Fibroblast of skin of right biceps (primary cell): ENCODE measurements around the gene ZC3H11A.
"Not testable (repeated sequence)": the region's sequence is repeated elsewhere in the genome, so short reads cannot be mapped to it uniquely, and the experiment has no call there.

Experiments
- DNase-seq: peaks from one replicate; pipeline ENCODE4 v3.0.0-alpha.2; 2013

Gene ZC3H11A

DNA sequence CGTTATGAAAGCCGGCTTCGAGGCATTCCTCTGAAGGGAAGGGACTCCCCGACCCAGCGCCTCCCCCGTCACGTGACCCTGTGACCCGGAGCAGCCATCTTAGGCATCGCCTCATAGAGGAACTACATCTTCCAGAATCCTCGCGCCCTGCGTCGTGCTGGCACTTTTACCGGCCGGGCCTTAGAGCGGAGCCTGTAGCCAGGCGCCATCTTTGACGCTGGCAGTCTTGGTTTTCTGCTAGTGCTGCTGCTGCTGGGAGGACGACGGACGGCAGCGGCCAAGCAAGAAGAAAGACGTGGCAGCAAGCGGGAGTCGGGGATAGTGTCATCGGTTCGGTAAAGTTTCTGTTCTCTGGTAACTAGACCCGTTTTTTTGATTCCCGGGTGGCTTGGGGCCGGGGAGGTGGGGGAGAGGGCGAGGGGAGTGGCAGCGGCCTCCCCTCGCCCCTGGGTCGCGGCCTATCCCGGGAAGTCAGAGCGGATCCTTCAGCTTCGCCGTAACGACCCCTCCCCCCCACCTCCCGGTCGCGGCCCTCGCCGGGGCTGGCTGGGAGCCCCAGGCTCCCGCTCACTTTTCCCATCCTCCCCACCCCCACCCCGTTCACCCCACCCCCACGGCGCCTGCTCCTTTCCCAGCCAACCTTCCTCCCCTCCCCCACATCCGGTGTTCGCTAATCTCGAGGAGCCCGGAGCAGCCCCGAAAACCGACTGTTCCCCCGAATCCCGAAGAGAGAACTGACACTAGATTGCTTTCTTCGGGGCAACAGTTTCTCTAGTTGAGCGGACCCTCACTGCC is at the start of gene ZC3H11A, which contains the start of gene ZBED6:
Gene ZC3H11A, plus strand, starts transcription at position 183 of the 795 bp plus-strand sequence. CDS start 21,448 bp downstream, outside the sequence.
Gene ZBED6, plus strand, starts transcription at position 183 of the 795 bp plus-strand sequence. CDS start 1,900 bp downstream, outside the sequence.
- DNase-seq, result peak; percentile 99

DNA sequence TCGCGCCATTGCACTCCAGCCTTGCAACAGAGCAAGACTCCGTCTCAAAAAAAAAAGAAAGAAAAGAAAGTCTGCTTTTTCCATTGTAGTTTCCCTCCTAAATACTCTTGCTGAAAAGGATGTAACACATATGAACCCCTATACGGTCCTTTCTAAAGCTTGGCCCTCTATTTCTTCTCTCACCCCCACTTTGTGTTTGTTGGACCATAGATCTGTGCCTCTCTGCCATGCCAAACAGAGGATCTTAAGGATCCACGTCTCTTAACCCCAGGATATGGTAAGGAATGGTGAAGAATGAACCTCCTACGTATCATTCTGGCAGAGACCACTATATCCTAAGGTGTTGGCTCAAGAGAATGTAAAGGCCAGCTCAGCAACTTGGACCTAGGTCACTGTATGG is 49.1 kb upstream of the ZC3H11A start:
- DNase-seq, result no peak

DNA sequence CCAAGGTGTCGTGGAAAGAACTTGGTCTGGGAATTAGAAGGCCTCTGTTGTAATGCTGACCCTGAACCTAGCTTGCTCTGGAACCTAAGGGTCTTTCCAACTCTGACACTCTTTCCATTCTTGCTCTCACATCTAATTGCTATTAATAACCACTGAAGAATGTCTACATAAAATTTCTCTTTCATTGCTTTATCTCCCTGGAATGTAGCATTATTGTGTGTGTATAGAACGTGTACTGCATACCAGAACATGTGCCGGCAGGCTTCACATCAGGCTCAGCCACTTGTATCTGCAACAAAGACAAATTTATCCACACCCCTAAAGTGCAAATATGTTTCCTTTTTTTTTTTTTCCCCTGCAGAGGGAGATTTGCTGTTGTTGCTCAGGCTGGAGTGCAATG is 44.4 kb upstream of the ZC3H11A start:
- peak; percentile 85 for DNase-seq

DNA sequence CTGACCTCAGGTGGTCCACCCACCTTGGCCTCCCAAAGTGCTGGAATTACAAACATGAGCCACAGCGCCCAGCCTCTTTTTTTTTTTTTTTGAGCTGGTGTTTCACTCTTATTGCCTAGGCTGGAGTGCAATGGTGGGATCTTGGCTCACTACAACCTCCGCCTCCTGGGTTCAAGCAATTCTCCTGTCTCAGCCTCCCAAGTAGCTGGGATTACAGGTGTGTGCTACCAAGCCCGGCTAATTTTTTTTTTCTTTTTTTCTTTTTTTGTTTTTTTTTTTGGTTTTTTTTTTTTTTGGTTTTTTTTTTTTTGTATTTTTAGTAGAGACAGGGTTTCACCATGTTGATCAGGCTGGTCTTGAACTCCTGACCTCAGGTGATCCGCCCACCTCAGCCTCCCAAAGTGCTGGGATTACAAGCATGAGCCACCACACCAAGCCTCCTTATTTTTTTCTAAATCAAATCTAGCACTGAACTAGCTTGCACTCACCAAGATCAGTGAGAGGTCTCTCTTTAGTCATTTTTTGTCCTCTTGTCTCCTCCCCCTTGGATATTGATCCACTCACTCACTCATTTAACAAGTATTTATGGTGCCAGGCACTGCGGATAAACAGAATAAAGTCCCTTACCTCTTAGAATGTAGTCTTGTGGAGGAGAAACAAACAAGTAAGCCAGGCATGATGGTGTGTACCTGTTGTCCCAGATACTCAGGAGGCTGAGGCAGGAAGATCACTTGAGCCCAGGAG is 43.6 kb upstream of the ZC3H11A start:
- not testable (repeated sequence) for DNase-seq

DNA sequence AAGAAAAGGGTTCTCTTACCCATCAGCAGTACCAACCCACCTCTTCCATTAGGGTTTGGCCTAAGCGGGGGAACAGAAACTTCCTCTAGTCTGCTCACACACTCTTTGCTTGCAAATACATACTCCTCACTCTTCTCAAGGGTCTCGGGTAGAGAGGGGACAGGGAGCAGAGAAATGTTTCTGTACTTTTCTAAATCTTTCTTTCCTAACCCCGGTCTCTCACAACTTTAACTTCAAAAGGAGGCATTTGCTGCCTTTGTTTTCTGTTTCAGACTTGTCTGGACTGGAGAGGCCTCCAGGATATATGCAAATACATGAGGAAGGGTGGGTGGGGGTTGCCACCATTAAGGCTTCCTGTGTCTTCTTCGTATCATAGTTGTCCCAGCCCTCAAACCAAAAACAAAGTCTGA is 41.0 kb upstream of the ZC3H11A start:
- no peak for DNase-seq

DNA sequence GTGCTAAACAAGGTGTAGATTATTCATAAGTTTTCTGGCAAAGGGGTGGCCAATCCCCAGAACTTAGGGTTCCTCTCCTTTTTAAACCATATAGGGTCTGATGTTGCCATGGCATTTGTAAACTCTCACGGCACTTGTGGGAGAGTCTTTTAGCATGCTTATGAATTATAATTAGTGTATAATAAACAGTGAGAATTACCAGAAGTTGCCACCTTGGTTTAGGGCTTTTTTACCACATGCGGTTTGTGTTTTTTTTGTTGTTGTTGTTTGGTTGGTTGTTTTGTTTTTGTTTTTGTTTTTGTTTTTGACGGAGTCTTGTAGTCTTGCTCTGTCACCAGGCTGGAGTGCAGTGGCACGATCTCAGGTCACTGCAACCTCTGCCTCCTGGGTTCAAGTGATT is 39.4 kb upstream of the ZC3H11A start:
- DNase-seq, result no peak

DNA sequence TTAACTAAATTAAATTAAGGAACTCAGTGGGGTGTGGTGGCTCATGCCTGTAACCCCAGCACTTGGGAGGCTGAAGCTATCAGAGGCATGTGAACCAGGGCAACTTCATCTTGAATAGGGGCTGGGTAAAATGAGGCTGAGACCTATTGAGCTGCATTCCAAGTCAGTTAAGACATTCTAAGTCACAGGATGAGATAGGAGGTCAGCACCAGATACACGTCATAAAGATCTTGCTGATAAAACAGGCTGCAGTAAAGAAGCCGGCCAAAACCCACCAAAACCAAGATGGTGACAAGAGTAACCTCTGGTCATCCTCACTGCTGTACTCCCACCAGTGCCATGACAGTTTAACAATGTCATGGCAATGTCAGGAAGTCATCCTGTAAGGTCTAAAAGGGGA is 36.7 kb upstream of the ZC3H11A start:
- DNase-seq, result not testable (repeated sequence)

DNA sequence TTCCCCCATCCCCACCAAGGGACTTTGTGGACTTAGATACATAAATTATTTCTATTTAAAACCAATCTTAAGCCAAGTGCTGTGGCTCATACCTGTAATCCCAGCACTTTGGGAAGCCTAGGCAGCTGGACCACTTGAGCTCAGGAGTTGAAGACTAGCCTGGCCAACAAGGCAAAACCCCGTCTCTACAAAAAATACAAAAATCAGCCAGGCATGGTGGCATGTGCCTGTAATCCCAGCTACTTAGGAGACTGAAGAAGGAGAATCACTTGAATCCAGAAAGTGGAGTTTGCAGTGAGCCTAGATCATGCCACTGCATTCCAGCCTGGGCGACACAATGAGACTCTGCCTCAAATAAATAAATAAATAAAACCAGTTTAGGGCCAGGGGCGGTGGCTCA is 34.9 kb upstream of the ZC3H11A start:
- no peak for DNase-seq

DNA sequence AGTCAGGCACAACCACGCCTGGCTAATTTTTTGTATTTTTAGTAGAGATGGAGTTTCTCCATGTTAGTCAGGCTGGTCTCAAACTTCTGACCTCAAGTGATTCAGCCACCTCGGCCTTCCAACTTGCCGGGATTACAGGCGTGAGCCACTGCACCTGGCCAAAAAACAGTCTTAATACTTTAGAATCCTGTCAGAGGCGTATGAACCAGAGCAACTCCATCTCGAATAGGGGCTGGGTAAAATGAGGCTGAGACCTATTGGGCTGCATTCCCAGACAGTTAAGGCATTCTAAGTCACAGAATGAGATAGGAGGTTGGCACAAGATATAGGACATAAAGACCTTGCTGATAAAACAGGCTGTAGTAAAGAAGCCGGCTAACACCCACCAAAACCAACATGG is 33.5 kb upstream of the ZC3H11A start:
- DNase-seq, result not testable (repeated sequence)

DNA sequence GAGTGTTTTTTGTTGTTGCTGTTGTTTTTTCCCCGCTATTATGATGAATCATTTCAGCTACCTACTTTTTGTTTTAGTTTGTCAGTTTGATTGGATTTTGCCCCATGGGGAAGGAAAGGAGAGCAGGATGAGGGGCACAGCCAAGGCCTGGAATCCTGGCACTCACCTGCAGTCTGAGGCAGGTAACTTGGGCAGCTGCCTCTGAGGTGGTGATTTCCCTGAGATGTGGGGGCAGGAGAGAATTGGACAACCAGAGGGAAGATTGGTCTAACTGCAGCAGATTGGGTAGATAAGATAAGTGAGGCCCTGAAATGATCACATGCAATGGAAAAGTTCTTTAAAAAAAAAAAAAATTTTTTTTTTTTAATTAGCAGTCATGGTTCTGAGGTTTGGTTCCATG is 31.9 kb upstream of the ZC3H11A start:
- DNase-seq, result no peak

DNA sequence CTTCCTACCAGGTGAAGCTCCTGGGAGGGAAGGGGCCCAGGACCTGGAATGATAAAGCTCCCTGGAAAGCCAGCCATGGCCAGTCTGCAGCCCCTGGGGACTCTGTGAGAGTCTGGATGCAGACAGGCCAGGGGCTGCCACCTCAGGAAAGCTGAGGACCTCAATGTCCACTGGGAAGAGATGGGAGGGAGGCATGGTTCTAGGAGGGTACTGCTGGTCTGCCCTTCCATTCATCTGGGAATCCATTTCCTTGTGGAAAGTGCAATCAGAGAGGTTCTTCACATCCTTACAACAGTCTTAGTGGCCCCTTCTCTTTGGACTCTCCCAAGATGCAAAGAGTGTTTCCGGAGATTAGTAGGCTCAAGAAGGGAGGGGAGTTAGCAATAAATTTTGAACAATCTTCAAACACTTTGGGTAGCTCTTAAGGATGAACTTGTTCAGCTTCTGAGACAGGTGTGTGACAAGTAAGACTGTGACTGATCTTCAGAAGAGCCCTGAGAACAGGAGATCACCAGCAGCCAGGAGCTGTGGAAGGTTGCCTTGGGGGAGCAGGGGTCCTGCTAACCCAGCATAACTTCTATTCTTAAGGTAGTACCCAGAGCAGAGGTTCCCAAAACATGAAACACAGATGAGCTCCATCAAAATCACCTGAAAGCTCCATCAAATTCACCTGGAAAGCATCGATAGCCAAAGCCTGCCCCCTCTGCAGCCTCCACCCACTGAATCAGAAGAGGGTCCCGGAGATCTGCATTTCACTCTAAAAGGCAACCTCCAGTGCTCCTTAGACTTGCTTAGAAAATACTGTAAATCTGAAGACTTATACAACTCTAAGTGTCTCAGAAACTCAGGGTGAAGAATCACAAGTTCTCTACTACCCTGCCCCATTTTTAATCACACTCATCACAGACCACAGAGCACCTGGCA is 31.1 kb upstream of the ZC3H11A start:
- no peak for DNase-seq

DNA sequence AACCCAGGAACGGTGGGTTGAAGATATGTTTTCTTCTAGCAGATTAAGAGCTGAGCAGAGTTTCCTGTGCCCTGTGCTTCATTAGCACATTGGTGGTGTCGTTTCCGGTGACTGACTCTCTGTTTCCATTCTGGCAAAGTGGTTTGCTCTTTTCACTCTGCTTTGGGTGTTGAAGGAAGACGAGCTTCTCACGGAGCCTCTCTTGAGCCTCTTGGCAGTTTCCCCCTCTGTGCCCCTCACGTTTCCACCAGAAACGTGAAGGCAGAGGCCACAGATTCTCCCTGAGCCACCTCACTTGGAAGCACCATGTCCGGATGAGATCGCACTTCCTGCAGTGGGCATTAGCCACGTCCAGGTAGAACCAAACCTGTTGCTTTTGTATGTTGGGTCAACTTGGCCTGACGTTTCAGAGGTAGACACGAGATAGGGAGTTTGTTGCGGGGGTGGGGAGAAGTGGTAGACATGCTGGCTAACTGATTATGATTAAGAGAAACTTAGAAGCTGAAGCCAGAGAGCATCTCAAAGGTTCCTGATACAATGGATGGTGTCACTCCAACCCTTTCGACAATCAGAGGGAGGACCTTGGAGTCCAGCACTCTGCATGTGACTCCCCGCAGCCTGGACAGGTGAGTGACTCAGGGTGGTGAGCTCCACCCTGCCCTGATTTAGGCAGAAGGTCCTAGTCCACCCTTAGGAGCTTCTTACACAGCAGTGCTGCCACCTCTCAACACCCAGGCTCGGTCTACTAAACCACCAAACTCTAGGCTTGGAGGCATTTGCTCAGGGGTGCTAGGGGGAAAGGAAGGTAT is 30.2 kb upstream of the ZC3H11A start, which contains the start of gene LAX1:
Gene LAX1, plus strand, starts transcription at position 155 of the 809 bp plus-strand sequence. Its CDS starts 383 bp downstream, at position 538.
- DNase-seq, result no peak

DNA sequence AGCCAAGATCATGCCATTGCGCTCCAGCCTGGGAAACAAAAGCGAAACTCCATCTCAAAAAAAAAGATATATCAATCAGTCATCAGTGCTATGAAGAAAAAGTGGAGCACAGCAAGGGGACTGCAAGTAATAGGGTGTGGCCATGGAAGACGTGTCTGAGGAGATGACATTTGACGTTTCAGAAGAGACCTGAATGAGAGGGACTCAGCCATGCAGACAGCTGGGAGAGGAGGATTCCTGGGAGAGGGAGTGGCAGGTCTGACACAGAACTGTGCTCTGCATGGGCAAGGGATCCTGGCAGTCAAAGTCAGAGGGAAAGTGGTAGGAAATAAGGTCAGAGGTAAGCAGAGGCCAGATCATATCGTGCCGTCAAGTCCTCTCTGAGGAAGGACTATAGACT is 27.2 kb upstream of the ZC3H11A start:
- no peak for DNase-seq

DNA sequence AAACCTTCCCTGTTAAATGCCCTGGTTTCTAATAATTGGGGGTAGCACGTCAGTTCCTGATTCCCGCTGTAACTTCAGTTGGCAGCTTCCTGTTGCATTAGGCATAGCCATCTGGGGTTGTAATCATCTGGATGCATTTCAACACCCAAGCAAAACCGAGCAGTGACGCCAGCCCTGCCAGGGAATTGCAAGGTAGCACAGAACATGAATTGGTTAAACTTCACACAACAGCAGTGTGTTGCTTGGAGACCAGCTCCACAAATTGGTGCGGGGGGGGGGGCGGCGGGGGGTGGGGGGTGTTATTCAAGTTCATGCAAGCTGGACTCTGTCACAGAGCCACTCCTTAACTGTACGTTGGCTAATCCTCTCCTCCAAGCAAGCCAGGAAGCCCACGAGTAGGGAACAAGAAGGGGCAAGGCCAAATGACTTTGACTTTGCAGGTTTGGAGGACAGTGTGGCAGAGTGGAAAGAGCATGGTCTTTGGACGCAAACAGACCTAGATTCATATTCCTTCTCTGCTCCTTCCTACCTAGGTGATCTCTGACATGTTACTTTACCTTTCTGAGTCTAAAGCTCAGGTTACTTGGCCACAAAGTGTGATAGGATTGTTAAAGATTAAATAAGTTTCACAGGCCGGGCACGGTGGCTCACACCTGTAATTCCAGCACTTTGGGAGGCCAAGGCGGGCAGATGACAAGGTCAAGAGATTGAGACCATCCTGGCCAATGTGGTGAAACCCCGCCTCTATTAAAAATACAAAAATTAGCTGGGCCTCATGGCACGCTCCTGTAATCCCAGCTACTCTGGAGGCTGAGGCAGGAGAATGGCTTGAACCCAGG is 25.7 kb upstream of the ZC3H11A start:
- peak; percentile 89 for DNase-seq

DNA sequence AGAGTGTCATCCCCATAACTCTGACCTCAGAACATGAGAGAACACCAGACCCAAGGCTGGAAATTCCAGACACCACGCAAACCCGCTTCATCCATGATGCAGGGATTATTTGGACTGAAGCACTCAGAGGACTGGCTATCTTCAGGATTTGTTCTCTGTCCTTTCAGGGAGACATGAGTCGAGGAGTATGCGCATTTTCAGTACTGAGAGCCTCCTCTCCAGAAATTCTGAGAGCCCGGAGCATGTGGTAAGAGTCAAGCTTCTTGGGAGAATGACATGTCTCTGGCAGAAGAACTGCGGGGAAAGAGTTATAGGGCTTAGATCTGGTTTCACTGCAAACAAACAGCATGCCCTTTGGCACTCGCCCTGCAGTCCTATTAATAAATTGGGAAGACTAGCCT is 23.5 kb upstream of the ZC3H11A start:
- no peak for DNase-seq

DNA sequence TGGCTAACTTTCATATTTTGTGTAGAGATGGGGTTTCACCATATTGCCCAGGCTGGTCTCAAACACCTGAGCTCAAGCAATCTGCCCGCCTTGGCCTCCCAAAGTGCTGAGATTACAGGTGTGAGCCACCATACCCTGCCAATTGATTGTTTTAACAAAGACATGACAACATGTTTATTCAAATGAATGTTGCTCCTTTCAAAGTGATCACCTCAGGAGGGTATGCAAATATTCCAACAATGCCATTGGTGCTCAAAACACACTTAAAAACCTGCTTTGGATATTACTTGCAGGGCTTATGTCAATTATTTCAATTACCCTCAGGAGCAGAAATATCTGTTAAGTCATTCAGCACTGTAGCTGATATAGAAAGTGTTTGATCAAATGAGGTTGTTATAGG is 22.6 kb upstream of the ZC3H11A start:
- DNase-seq, result no peak

DNA sequence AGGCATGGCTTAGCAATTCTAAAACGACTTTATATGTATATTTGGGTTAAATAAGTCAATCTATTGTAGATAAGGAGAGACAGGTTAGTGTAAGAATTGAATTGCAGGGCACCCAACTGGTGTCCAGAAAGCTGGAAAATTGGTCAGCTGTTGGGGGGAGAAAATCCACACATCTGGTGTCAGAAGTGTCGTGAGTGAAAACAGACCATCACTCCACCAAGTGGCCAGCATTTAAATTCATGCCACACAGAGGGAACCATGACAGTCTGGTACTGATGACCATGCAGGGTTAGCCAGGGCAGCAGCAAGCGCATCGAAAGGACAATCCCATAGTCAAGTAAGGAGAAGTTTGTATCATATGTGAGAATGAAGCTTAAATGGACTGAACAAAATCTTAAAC is 18.8 kb upstream of the ZC3H11A start:
- DNase-seq, result no peak

DNA sequence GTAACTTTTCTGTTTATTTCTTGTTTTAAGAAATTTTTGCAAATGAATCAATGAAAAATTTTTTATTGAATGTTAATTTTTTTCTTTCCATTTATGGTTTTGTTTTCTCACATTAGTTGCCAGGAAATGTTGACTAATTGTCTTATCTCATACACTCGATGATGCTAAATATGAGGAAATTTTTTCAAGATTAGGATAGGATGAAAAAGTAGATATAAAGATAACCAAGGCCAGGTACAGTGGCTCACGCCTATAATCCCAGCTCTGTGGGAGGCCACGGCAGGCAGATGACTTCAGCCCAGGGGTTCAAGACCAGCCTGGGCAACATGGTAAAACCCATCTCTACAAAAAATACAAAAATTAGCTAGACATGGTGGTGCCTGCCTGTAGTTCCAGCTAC is 17.8 kb upstream of the ZC3H11A start:
- no peak for DNase-seq

DNA sequence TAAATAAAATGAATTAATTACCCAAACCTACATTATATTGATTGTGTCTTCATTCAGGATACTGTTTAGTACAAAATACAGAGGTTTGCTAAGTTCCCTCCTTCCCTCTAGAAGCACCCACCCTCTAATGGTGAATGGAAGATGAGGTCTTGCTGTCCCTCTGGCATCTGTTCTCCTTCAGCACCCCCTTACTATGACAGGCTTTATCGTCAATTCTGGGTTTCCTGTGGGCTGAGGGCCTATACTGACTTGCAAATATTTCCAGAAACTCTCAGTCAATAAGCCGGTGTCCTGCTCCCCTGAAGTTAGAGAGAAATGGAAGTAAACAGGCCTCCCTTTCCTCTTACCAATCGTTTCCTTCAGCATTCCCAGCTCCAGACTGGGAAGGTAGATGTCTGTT is 17.3 kb upstream of the ZC3H11A start:
- DNase-seq, result no peak

DNA sequence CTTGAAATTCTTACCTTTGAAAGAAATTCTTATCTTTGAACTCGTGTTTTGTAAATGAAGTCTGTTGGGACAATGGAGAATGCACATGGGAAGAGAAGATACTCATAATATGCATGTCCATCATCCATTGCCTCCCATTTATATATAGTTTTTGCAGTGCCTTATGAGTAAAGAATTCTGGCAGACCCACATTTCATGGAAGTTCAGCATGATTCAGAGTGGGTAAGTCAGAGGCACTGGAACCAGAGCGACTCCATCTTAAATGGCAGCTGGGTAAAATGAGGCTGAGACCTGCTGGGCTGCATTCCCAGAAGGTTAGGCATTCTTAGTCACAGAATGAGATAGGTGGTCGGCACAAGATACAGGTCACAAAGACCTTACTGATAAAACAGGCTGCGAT is 16.6 kb upstream of the ZC3H11A start:
- no peak for DNase-seq

DNA sequence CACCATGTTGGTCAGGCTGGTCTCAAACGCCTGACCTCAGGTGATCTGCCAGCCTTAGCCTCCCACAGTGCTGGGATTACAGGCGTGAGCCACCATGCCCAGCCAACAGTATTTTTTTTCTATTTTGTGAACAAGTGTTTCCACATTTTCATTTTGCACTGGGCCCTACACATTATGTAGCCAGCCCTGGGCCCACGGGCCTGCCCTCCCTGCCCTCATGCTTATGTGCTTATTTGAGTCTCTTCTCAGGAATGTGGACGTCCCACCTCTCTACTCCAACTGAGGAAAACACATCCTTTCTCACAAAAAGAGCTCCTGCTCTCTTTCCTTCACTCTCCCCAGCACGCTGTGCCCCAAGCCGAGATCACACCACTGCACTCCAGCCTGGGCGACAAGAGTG is 13.5 kb upstream of the ZC3H11A start:
- no peak for DNase-seq
